ENCODE results near the gene LRMDA.

The LRMDA gene

DNA sequence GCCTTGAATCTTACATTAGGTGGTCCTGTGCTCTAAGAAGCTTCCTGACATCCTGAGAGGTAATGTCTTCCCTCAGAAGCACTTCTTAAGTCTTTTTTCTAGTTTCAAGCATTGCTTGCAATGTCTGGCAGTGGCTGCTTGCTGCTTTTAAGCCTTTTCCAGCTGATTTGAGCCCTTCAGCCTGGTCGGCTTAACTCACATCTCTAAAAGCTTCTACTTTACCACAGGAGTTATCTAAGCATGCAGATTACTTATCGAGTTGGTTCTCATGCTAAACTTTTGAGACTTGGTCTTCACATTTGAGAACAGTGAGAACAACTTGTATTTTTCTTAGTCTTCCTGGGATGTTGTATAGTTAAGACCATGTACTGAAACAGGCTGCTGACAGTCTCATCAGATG is 3.9 kb downstream of the LRMDA start:
- ChIA-PET CTCF (no interaction called here), POLR2A (no interaction called here)
- no peak for TF ChIP-seq CTCF (IDR thresholded peaks at IDR 0.05; ENCODE audit: control extremely low read depth, extremely low read depth, low read depth, missing control alignments)
- DNase-seq (ENCODE audit: extremely low spot score), result no peak

DNA sequence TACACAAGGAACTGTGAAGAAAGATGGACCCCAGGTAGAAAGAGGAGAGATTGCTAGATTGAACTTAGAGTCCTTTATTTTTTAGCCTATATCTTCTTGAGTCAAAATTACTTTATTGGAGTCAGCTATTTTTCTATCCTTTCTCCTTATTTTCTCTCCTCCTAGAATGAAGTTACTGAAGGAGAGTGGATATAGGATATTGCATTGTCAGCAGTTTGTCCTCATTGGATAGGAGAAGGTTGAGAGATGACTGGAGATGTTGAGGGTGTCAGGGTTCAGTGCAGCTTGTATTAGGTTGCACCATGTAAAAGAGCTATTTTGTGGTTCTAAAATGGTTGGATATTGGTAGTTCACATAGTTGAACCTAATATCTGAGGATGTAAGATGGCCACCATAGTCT is 5.5 kb downstream of the LRMDA start:
- TF ChIP-seq CTCF (IDR thresholded peaks at IDR 0.05; ENCODE audit: control extremely low read depth, extremely low read depth, low read depth, missing control alignments), result no peak
- DNase-seq (ENCODE audit: extremely low spot score), result no peak
- ChIA-PET CTCF (no interaction called here), POLR2A (no interaction called here)

- no peak for TF ChIP-seq CTCF (IDR thresholded peaks at IDR 0.05; ENCODE audit: control extremely low read depth, extremely low read depth, low read depth, missing control alignments)
- no peak for DNase-seq (ENCODE audit: extremely low spot score)
- CTCF ChIA-PET, result interaction anchor here (1.0 kb wide), 1 partner anchor 8 kb away, joined by 4 read pairs; no protein-coding TSS in a partner anchor
- POLR2A ChIA-PET, result no interaction called here
These were observed 6.3 kb downstream of the LRMDA start for GRCh38 chr10:75437693-75438092.

DNA sequence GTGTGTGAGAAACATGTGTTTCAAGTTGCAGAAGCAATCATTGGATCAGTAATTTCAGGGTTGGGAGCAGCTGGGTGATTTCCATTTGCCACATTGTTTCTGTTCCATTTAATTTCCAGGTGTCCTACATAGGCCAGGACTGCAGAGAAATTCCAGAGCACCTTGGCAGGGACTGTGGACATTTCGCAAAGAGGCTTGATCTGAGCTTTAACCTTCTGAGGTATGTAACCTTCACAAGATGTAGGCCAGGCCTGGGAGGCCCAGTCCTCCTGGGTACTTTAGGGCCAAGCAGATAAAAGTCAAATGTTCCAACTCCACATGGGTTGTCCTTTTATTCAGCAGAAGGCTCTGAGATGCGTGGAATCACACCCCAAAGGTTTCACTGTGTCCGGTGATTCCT is 6.9 kb downstream of the LRMDA start:
- POLR2A ChIA-PET, result no interaction called here

GRCh38 chr10:75439811-75440210 is 8.4 kb downstream of the LRMDA start:
- POLR2A ChIA-PET, result no interaction called here
- DNase-seq (ENCODE audit: extremely low spot score), result no peak
- TF ChIP-seq CTCF (IDR thresholded peaks at IDR 0.05; ENCODE audit: control extremely low read depth, extremely low read depth, low read depth, missing control alignments), result no peak
- CTCF ChIA-PET, result interaction anchor here (1.4 kb wide), 1 partner anchor 76 kb away, joined by 3 read pairs; no protein-coding TSS in a partner anchor

More for the DNA sequence above, 6.9 kb downstream of the LRMDA start:
- CTCF ChIA-PET, result interaction anchor here (1.0 to 1.4 kb wide), 2 partner anchors 9 to 74 kb away, joined by 3 to 4 read pairs; no protein-coding TSS in a partner anchor
- no peak for TF ChIP-seq CTCF (IDR thresholded peaks at IDR 0.05; ENCODE audit: control extremely low read depth, extremely low read depth, low read depth, missing control alignments)
- no peak for DNase-seq (ENCODE audit: extremely low spot score)

DNA sequence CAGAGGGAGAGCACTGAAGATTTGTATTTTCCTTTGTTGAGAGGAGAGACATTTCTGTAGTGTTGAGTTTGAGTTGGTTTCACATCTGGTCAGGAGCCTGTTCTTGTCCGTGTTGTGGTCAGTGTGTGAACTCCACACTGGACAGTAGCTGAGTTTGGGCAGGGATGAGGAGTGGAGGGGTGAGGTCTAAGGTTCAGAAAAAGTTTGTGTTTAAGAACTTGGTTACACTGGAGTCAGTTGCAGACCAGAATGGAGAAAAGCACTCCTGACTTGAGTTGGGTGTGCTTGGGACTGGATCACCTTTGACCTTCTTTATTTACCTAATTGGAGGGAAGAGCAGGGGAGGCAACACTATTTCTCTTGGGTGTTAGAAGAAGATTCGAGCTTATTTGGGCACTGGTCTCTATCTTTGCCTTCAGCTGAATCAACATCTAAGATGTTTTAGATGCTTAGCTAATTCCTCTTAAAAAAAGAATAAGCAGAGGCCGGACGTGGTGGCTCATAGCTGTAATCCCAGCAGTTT is 8.9 kb downstream of the LRMDA start:
- ChIA-PET POLR2A (no interaction called here), CTCF (no interaction called here)
- no peak for DNase-seq (ENCODE audit: extremely low spot score)
- TF ChIP-seq CTCF (IDR thresholded peaks at IDR 0.05; ENCODE audit: control extremely low read depth, extremely low read depth, low read depth, missing control alignments), result no peak

DNA sequence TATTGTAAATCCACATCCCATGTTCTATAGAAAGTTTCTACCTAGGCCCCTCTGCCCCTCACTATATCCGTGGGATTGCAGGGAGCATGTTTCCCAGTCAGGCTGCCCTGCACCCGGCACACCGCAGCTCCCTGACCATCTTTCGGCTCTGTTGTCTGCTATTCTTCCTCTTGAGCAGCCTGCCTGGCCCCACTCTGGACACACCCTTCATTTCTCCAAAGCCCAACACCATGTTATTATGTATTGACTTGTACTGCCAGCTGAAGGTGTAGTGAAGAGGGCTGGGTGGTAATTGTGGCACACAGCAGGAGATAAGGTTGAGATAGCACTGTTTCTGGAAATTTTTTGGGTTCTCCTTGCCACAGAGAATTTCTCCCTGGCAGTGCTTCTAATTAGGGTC is 9.8 kb downstream of the LRMDA start:
- ChIA-PET CTCF (no interaction called here), POLR2A (no interaction called here)
- no peak for TF ChIP-seq CTCF (IDR thresholded peaks at IDR 0.05; ENCODE audit: control extremely low read depth, extremely low read depth, low read depth, missing control alignments)
- DNase-seq (ENCODE audit: extremely low spot score), result no peak

All from GM10248 (cell line).